Aorta (tissue), 5 donors: ENCODE data around the gene DLG4. TPM values are rescaled to one million over a fixed set of nuclear protein-coding genes. Genes with fewer than 3 reads are reported as not detected.

Experiments used
- ATAC-seq: fragments of 200-7000 bp; cut with Tn5 transposase; one replicate; pipeline ENCODE4 v1.9.1; 2022; ENCODE audit warnings: moderate library complexity; ENCODE audit not compliant: low FRiP score
- DNase-seq, 2 donors: peaks; one replicate each; pipeline ENCODE4 v3.0.0-alpha.2; 2020
- H3K27ac ChIP-seq, 2 donors: one replicate each; pipeline ENCODE4 v1.5.1; 2013; ENCODE audit warnings: low read length in 2 of 2, mild to moderate bottlenecking in 2 of 2, moderate library complexity in 2 of 2, control low read depth in 1 of 2, inconsistent platforms in 1 of 2, low read depth in 1 of 2
- H3K27me3 ChIP-seq, 2 donors: one replicate each; pipeline ENCODE4 v1.6.1; 2013; ENCODE audit warnings: control low read depth in 1 of 2, low read length in 1 of 2, mild to moderate bottlenecking in 1 of 2, moderate library complexity in 1 of 2; ENCODE audit not compliant: insufficient read depth in 2 of 2, control insufficient read depth in 1 of 2
- H3K36me3 ChIP-seq, 2 donors: one replicate each; pipeline ENCODE4 v1.6.1; 2013; ENCODE audit warnings: control low read depth in 1 of 2, low read length in 1 of 2, mild to moderate bottlenecking in 1 of 2; ENCODE audit not compliant: insufficient read depth in 2 of 2, control insufficient read depth in 1 of 2
- H3K4me1 ChIP-seq, 2 donors: one replicate each; pipeline ENCODE4 v1.6.1; 2013; ENCODE audit warnings: low read length in 2 of 2, control low read depth in 1 of 2, mild to moderate bottlenecking in 1 of 2, moderate library complexity in 1 of 2; ENCODE audit not compliant: insufficient read depth in 2 of 2, control insufficient read depth in 1 of 2
- H3K4me3 ChIP-seq, 2 donors: one replicate each; pipeline ENCODE4 v1.5.1; 2013; ENCODE audit warnings: low read length in 2 of 2, control low read depth in 1 of 2, mild to moderate bottlenecking in 1 of 2
- H3K9me3 ChIP-seq: one replicate; pipeline ENCODE4 v1.6.1; 2013; ENCODE audit warnings: mild to moderate bottlenecking, low read length; ENCODE audit not compliant: control insufficient read depth
- WGBS, 2 donors: extraction: QIAGEN DNeasy Blood & Tissue Kit; methylation state at CpG; one replicate each; pipeline ENCODE4 v1.1.7; 2013; 5-methylcytosine and 5-hydroxymethylcytosine counted together
- intact Hi-C, 2 donors: fragments of 100-400 bp; cut with DNase I; formaldehyde crosslinking; loops; one replicate each; pipeline versions ENCODE4 v1.14.2 to v1.15.0; 2022
- polyA plus RNA-seq, 2 donors: library from polyadenylated mRNA; stranded (reverse); fragments of 200-250 nt; gene quantifications; one replicate each; pipeline ENCODE4 v1.2.3, GENCODE V29; 2013
- total RNA-seq, 2 donors: library from RNA; stranded (reverse); fragmentation: NEBNext Ultra II Directional; extraction: Animal tissue kit (Norgen Biotek cat#: 25700); gene quantifications; one replicate each; pipeline ENCODE4 v1.2.1, GENCODE V29; 2021
- donor health status: healthy with polysubstance abuse.
- donor health status: Bipolar disorder and iron deficiency.
- donor health status: DM: no; HTN: no; CAD: no.
- donor health status: DM: no; HTN: no; CAD: no.
- donor health status: DM: yes; HTN: yes; CAD: no.

DLG4 gene
- total and polyA plus RNA-seq, 4 donors, result 6.6 to 54.7 (median 19.4) TPM

GRCh38 chr17:7236808-7237207 lies 17.2 kb upstream of the DLG4 start:
- ATAC-seq (no peak), DNase-seq (peak in 1 of 2 donors; percentile 46)
- intact Hi-C loops, result no loop called here
- no peaks in the 10 kb centered on the region for H3K36me3 ChIP-seq
- no peak overlapping the region for H3K4me3 ChIP-seq
- 82 to 84% methylated on average over 6 of the region's 6 CpGs for WGBS, 2 donors
- no peaks in the 10 kb centered on the region for H3K9me3 ChIP-seq
- no peak overlapping the region for H3K27ac ChIP-seq
- H3K4me1 ChIP-seq, result peaks cover 0 to 3% of the 10 kb centered on the region in 2 donors
- H3K27me3 ChIP-seq, result no peaks in the 10 kb centered on the region

- H3K4me3 ChIP-seq, result no peak overlapping the region
- no peak overlapping the region for H3K27ac ChIP-seq
- DNase-seq (peak; percentile 48 to 56), ATAC-seq (no peak)
- no peaks in the 10 kb centered on the region for H3K9me3 ChIP-seq
- 81 to 84% methylated on average over 22 of the region's 22 CpGs for WGBS, 2 donors
- H3K4me1 ChIP-seq, result no peaks in the 10 kb centered on the region
- intact Hi-C loops, result no loop called here
- H3K27me3 ChIP-seq, result no peaks in the 10 kb centered on the region
- H3K36me3 ChIP-seq, result no peaks in the 10 kb centered on the region
Measured at GRCh38 chr17:7235693-7236665, 16.3 kb upstream of the DLG4 start.

GRCh38 chr17:7234083-7234951 lies 14.7 kb upstream of the DLG4 start, which contains the start of gene DVL2:
DVL2 (minus strand) TSS chr17:7234517; CDS start chr17:7234262, 255 bp downstream.
- 0 to 1% methylated on average over 61 to 72 of the region's 72 CpGs for WGBS, 2 donors
- H3K36me3 ChIP-seq, result peaks cover 0 to 4% of the 10 kb centered on the region in 2 donors
- H3K9me3 ChIP-seq, result no peaks in the 10 kb centered on the region
- ATAC-seq, result peak; percentile 85
- DNase-seq, result peak; percentile 97 to 98
- H3K4me1 ChIP-seq, result no peaks in the 10 kb centered on the region
- intact Hi-C loops, result no loop called here
- no peaks in the 10 kb centered on the region for H3K27me3 ChIP-seq
- peak within 1 kb of the TSS in 1 of 2 donors; percentile 11 for H3K27ac ChIP-seq
- peak within 1 kb of the TSS; percentile 43 to 79 for H3K4me3 ChIP-seq

- H3K36me3 ChIP-seq, result peaks cover 0 to 4% of the 10 kb centered on the region in 2 donors
- H3K27ac ChIP-seq, result no peak overlapping the region
- intact Hi-C loops, result no loop called here
- H3K27me3 ChIP-seq, result no peaks in the 10 kb centered on the region
- peak; percentile 11 for ATAC-seq
- no peaks in the 10 kb centered on the region for H3K9me3 ChIP-seq
- no peaks in the 10 kb centered on the region for H3K4me1 ChIP-seq
- DNase-seq, result no peak
- H3K4me3 ChIP-seq, result peak overlapping the region; percentile 43 to 79
- WGBS, 2 donors, result 1% methylated on average over 9 of the region's 9 CpGs
Measured at GRCh38 chr17:7233701-7234082, 14.1 kb upstream of the DLG4 start.

- no peak overlapping the region for H3K4me3 ChIP-seq
Measured at GRCh38 chr17:7232114-7232513, 12.5 kb upstream of the DLG4 start.

GRCh38 chr17:7229504-7229903 lies 9.9 kb upstream of the DLG4 start:
- intact Hi-C loops, result no loop called here
- Histone ChIP-seq H3K4me3 (no peak overlapping the region), H3K9me3 (no peaks in the 10 kb centered on the region), H3K27me3 (no peaks in the 10 kb centered on the region), H3K4me1 (no peaks in the 10 kb centered on the region), H3K27ac (no peak overlapping the region), H3K36me3 (peaks cover 0 to 4% of the 10 kb centered on the region in 2 donors)
- WGBS, 2 donors, result 94 to 96% methylated on average over 19 of the region's 19 CpGs
- ATAC-seq, result no peak
- DNase-seq, result no peak

More at GRCh38 chr17:7232114-7232513, 12.5 kb upstream of the DLG4 start:
- H3K36me3 ChIP-seq, result peaks cover 0 to 4% of the 10 kb centered on the region in 2 donors
- H3K9me3 ChIP-seq, result no peaks in the 10 kb centered on the region
- H3K4me1 ChIP-seq, result no peaks in the 10 kb centered on the region
- WGBS, 2 donors, result 77 to 78% methylated on average over 5 of the region's 5 CpGs
- ATAC-seq (no peak), DNase-seq (no peak)
- H3K27ac ChIP-seq, result no peak overlapping the region
- intact Hi-C loops, result no loop called here
- no peaks in the 10 kb centered on the region for H3K27me3 ChIP-seq

- ATAC-seq (no peak), DNase-seq (no peak)
- no peak overlapping the region for H3K4me3 ChIP-seq
- no peaks in the 10 kb centered on the region for H3K4me1 ChIP-seq
- intact Hi-C loops, result no loop called here
- H3K9me3 ChIP-seq, result no peaks in the 10 kb centered on the region
- 88 to 90% methylated on average over 14 of the region's 14 CpGs for WGBS, 2 donors
- peaks cover 3 to 4% of the 10 kb centered on the region in 2 donors for H3K36me3 ChIP-seq
- no peak overlapping the region for H3K27ac ChIP-seq
- no peaks in the 10 kb centered on the region for H3K27me3 ChIP-seq
Measured at GRCh38 chr17:7228920-7229319, 9.3 kb upstream of the DLG4 start.
